ENCODE data around the gene PEX7.

DNA sequence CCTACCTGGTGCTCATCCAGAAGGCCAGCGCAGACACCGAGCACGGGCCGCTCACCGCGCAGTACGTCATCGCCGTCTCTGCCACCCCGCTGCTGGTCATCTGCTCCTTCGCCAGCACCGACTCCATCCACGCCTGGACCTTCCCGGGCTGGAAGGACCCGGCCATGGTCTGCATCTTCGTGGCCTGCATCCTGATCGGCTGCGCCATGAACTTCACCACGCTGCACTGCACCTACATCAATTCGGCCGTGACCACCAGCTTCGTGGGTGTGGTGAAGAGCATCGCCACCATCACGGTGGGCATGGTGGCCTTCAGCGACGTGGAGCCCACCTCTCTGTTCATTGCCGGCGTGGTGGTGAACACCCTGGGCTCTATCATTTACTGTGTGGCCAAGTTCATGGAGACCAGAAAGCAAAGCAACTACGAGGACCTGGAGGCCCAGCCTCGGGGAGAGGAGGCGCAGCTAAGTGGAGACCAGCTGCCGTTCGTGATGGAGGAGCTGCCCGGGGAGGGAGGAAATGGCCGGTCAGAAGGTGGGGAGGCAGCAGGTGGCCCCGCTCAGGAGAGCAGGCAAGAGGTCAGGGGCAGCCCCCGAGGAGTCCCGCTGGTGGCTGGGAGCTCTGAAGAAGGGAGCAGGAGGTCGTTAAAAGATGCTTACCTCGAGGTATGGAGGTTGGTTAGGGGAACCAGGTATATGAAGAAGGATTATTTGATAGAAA, 101.7 kb downstream of the PEX7 start:
- TF ChIP-seq CTCF (IDR thresholded peaks at IDR 0.05) (no peak), POLR2A (IDR thresholded peaks at IDR 0.05) (no peak), EP300 (IDR thresholded peaks at IDR 0.05) (no peak)
